Activated CD8-positive, alpha-beta memory T cell treated with anti-CD3 and anti-CD28 coated beads, Interleukin-2, amount 50 U/mL, for 1 hour (primary cell): ENCODE measurements around the gene GDPD4.

ENCODE experiments used
- DNase-seq: peaks from one replicate; pipeline ENCODE4 v3.0.0-alpha.2; 2020; ENCODE audit errors: extremely low read depth

GDPD4 gene

GRCh38 chr11:77191823-77192495 is 109.5 kb downstream of the GDPD4 start:
- peak; percentile 19 for DNase-seq

GRCh38 chr11:77191429-77191822 is 110.1 kb downstream of the GDPD4 start:
- DNase-seq = no peak

- DNase-seq = no peak
Observed at GRCh38 chr11:77190331-77191075, 111.0 kb downstream of the GDPD4 start.

- DNase-seq = no peak
Observed at GRCh38 chr11:77189588-77190210, 111.8 kb downstream of the GDPD4 start.

- DNase-seq = no peak
Observed at GRCh38 chr11:77188633-77189491, 112.6 kb downstream of the GDPD4 start.

GRCh38 chr11:77187776-77188632 is 113.5 kb downstream of the GDPD4 start:
- peak; percentile 21 for DNase-seq

- DNase-seq = no peak
Observed at GRCh38 chr11:77187111-77187750, 114.3 kb downstream of the GDPD4 start.

GRCh38 chr11:77186302-77186701 is 115.2 kb downstream of the GDPD4 start:
- no peak for DNase-seq

- DNase-seq = no peak
Observed at GRCh38 chr11:77184136-77184860, 117.2 kb downstream of the GDPD4 start.

- no peak for DNase-seq
Observed at GRCh38 chr11:77183431-77183984, 118.0 kb downstream of the GDPD4 start.

GRCh38 chr11:77182542-77183430 is 118.7 kb downstream of the GDPD4 start:
- no peak for DNase-seq

GRCh38 chr11:77181799-77182541 is 119.5 kb downstream of the GDPD4 start:
- DNase-seq = no peak

- no peak for DNase-seq
Observed at GRCh38 chr11:77181226-77181625, 120.3 kb downstream of the GDPD4 start.

- no peak for DNase-seq
Observed at GRCh38 chr11:77180346-77180745, 121.1 kb downstream of the GDPD4 start.

GRCh38 chr11:77179681-77180080 is 121.8 kb downstream of the GDPD4 start:
- DNase-seq = no peak

GRCh38 chr11:77179048-77179447 is 122.4 kb downstream of the GDPD4 start:
- no peak for DNase-seq

- no peak for DNase-seq
Observed at GRCh38 chr11:77178150-77178549, 123.3 kb downstream of the GDPD4 start.

- no peak for DNase-seq
Observed at GRCh38 chr11:77176996-77177395, 124.5 kb downstream of the GDPD4 start.
